ENCODE results near the gene VPS50.

VPS50 gene, protein sequence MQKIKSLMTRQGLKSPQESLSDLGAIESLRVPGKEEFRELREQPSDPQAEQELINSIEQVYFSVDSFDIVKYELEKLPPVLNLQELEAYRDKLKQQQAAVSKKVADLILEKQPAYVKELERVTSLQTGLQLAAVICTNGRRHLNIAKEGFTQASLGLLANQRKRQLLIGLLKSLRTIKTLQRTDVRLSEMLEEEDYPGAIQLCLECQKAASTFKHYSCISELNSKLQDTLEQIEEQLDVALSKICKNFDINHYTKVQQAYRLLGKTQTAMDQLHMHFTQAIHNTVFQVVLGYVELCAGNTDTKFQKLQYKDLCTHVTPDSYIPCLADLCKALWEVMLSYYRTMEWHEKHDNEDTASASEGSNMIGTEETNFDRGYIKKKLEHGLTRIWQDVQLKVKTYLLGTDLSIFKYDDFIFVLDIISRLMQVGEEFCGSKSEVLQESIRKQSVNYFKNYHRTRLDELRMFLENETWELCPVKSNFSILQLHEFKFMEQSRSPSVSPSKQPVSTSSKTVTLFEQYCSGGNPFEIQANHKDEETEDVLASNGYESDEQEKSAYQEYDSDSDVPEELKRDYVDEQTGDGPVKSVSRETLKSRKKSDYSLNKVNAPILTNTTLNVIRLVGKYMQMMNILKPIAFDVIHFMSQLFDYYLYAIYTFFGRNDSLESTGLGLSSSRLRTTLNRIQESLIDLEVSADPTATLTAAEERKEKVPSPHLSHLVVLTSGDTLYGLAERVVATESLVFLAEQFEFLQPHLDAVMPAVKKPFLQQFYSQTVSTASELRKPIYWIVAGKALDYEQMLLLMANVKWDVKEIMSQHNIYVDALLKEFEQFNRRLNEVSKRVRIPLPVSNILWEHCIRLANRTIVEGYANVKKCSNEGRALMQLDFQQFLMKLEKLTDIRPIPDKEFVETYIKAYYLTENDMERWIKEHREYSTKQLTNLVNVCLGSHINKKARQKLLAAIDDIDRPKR

DNA sequence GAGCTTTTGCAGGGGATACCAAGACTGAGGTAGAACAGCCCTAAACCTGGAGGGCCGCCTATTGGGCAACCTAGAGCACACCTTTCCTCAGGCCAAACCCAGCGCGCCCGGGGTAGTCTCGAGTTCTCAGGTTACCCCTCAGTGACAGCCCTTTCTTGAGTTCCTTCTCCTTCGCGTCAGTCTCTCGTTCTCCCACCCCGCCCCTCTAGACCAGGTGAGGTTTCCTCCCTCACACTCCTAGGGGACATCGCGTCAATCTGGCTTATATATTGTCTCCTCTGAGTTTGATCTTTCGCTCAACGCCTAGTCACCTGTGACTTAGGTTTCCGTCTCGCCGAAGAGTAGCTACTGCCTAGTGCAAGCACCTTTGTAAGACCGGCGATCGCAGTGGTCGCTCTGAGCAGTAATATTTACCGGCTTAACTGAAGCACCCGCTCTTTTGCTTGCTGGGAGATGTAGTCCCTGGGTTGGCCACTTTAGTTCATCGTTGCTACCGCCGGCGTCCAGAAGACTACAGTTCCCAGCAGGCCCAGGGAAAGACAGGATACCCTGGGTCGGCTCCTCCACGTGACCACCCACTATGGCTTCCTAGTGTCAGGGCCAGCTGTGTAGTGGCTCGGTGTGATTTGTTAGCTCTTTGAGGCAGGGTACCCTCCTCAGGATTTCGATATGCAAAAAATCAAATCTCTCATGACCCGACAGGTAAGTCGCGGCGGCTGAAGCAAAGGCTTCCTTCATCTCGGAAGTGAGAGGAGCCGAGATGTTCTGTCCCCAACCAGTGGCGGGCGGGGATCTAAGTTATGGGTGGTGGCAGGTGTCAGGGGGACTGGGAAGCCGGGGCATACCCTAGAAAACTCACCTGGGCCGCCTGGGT is at the start of gene VPS50:
TSS of gene VPS50 (plus strand) at position 568 of the 874 bp plus-strand sequence. CDS start at position 670, 102 bp downstream.
- peak; percentile 95 for FAIRE-seq

DNA sequence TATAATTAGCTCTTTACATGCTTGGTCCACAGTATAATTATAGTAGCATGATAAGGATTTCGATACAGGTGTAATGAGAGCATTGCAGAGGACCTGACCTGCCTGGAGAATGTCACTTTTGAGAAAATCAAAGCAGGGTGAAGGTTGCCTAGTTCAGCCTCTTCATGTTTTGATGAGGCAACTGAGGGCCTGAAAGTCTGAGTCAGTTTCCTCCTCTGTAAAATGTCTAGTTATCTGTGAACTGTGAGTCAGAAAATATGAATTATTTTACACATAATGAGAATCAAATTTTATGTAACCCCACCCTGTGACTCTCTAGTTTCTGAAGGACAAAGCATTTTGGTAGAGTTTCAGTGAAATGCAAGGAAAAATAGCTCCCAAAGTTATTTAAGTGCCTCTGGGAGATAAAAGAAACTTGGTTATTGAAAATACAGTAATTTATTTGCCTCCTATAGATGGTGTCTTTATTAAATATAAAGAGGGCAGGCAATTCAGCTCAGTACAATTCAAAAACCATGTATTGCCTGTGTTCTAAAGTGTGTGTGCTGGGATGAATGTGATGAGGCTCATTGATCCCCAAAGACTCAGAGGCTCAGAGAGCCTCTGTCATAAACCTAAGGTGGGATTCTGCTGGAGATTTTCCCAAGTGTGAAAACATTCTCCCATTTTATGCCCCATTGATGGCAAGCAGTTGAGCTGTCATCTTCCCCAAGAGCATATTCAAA is 46.7 kb upstream of the VPS50 start:
- FAIRE-seq = no peak

DNA sequence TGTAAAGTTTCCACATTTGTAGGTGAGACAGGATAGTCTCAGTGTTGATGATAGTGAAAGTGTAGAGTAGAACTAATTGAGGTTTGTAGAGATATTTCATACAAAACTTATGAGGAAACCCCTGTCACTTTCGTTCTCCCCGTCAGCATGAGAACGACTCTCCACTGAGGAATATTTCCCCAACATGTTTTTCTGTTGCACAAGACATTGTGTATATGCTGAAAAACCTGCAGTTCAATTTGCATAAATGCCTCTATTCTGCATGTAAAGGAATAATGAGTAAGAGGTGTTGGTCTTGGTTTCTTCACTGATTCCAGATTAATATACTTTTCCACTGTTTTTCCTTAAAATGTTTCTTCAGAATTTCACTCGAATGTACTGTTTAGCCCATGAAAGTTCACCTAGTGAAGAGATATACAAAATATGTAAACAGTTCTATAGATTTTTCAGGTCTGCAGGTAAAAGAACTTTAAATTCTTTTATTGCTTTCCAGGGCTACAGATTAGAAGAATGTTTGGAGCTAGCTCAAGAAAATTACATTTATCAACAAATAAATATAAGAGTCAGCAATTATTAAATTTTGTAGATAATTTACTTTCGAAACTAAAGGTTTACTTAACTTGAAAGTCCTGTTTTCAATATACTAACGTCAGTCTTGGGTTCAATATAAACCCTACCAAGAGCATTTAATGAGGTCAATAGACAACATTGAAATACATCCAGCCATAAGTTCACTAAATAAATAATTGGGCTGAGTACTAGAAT is 43.1 kb upstream of the VPS50 start:
- FAIRE-seq = no peak

DNA sequence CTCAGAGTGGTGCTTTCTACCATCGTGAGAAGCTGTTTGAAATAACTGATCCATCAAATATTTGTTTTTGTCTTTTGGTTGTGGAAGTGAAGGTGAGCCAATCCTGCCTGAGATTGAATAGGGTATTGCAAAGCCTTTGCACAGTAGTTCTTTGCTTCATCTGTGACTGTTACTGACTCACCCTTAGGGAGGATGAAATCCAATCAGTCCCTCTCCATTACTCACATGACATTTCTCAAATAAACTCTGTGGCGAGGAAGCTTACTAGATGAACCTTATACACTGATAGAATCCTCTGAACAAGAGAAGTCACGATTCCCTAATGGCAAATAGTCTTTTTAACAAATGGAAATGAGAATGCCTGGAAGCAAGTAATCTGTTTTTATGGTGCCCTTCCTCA is 37.8 kb upstream of the VPS50 start:
- no peak for FAIRE-seq

DNA sequence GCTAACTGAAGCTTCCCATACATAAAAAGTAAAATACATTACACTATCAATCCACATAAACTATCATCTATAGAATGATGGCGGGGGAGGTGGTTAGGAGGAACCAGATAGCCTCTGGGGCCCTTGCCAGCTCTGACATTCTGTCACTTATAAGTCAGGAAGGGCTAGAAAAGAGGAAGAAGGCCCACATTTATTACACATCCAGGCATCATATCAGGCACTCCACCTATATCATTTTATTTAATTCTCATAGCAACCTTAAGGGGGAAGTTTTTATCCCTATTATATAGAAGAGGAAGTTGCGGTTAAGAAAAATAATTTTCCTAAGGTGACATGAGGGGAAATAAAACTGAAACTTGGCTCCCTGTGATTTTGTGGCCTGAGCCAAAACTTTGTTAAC is 35.8 kb upstream of the VPS50 start:
- no peak for FAIRE-seq

DNA sequence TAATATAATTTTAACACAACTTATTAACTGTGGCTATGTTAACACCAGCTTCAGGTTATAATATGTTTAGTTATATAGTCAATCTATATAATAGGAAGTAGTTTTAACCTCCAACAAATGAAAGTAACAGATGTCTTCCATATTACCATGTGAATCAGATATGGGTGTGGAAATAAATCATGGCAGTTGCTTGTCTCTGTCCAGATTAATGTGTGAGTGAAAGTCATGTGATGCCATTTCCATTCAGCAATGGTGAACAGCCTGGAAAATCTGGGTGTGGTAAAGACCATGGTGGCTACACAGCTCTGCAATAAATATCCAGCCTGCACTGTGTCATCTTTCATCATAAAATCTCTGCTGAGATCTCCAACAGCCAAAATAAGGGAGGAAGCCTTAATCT is 33.7 kb upstream of the VPS50 start:
- no peak for FAIRE-seq

DNA sequence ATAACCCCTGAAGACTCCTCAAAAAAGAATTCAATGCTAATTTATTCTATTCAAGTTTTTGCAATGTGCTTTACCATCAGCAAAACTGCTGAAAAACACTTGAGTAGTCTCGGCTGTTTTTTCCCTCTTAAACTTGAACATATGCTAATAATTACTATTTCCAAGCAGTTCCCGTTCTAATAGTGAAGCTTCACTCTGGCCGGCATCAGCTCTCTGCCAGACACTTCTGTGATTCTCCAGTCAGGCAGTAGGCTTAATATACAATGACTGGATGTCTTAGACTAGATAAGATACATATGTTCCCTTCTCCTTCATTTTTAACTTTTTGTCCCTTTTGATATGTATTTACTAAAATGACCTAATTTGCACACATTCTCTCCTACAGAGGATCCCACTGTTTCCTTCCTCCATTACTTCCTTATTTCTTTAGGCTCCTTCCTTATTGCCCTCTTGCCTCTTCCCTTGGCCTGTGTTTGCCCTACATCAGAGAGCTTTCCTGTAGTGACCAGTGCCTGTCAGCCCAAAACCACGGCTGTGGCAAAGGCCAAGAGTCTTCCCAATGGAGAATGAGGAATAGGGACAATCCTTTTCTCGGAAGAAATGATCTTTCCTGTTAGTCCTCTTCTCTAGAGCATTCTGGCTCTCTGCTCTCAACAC is 29.4 kb upstream of the VPS50 start:
- no peak for FAIRE-seq

DNA sequence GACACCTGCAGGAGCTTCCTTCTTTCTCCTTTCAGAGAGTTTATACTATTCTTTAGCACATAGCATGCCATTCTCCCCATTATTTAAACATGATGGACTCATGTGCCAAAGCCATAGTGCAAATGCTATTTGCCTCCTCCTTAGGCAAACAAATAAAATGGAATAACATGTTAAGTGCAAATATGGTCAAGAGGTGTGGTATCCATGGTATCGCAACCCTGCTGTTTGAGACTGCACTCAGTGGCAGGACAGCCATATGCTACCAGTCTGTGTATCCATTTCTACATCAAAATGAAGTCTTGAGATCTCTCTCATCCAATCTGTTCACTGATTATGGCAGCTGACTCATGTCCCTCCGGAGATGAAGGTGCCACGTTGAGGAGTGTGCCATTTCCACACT is 28.7 kb upstream of the VPS50 start:
- FAIRE-seq = no peak

DNA sequence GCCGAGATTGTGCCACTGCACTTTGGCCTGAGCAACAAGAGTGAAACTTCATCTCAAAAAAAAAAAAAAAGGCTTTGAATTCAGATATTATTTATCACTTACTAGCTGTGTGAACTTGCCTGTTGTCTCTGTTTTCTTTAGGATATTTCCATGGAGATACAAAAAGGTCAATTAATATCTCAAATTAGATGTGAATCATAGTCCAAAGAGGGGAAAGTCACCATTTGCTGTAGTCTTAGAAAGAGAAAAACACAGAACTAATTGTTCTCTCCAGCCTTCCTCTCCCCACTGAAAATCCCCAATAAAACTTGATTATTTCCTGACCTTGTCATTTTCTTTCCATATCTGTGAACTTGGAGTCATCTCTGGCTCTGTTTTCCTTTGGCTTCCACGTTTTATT is 27.1 kb upstream of the VPS50 start:
- FAIRE-seq = no peak

DNA sequence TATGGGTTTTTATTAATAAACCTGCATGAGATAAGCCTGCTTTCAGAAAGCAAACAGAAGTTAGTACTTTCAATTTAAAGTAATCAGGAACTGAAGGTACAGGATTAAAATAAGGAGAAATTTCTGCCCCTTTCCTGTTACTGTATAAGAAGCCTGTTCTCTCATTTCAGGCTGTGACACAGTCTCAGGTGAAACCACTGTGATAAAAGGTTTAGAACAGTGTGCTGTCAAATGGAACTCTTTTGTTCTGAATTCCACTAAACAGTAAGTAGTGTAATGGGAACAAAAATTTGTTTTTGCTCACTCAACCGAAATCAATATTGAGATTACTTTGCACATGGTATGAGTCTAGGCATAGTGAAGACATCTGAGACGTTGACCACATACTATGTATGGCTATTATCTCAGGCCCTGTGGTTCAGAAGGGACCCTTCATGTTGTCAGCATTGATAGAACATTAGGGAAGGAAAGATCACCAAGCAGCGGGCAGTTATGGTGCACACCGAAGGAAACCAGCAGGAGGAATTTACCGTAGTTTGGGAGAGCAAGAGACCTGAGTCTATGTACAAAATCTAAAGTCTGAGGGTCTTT is 20.8 kb upstream of the VPS50 start:
- FAIRE-seq = no peak

DNA sequence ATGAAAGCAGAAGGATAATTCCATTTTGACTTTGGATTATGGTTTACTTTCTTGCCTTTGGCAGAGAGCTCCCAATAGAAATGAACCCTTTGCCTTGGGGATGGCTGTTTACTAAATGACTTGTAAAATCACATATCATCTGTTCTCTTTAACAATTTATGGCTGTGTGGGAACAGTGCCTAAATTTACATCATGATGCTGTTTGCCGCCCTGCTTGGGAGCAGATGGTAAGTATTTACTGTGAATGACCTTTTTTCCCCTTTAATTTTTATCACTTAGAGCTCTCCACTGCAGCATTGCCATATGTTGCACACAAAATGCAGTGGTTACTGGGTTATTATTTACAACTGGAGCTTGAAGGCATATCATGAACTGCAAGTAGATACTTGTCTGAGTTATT is 19.3 kb upstream of the VPS50 start:
- no peak for FAIRE-seq

DNA sequence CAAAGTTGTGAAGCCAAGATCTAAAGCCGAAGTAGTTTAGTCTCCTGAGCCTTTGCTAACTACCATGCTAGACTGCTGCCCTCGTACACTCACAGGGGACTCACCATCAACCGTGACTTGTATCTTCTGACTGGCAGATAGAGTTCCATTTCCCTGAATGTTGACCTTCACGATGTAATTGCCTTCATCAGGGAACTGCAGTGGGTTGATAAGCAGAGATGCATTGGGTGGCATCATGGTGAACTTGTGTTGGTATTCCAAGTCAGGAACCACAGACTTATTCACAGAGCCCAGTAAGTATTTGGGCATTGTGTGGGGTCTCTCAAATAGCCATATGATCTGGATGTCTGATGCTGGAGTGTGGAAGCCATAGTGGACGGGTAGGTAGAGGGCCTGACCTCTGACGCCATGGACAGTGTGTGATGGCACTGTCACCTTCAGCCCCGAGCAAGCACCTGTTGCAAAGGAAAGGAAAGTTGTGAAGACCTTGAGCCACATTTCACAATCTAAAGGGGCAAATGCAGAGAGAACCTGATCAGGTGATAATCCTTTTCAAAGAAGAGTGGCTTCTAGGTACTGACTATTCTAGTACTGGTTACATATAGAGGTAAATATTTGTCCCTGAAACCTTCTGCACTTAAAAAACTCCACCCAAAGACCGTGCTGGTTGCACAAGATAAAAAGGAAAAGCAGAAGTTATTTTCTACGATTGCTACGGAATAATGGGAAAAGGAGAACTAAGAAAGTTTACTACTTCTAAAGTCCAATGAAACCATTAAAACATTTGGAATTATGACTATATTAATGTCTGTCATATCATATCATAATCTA is 13.0 kb upstream of the VPS50 start:
- no peak for FAIRE-seq

DNA sequence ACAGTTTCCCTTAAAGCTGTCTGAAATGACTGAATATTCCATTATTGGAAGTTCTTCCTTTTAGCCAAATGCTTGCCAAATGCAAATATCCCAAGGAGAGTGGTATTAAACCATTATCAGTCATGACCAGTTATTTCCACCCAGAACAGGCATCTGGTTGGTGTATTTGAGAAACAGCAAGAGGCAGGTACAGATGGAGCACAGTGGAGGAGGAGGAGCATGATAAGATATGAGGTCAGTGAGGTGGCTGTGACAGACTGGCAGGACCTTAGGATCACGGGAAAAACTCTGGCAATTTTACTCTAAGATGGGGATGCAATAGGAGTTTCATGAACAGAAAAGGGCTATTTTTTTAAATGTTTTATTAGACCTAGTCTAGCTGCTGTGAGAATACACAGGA is 12.3 kb upstream of the VPS50 start:
- FAIRE-seq = no peak

DNA sequence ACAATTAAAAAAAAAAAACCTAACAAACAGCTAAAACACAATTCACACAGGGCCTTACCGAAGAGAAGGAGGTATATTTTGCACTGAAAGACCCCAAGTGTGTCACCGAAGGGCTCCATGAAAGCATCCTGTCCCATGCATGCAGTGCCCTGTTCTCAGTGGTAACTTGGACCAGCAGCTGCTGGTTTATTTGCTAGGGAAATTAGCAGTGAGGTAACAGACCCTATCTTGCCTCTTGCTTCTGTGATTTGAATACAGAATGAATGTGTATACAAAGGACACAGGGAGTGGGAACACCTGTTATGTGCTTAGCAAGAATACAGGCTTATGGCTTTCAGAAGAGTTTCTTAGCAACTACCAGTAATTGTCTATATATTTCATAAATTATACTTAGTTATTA is 5.9 kb upstream of the VPS50 start, which contains the start of gene HEPACAM2:
TSS of gene HEPACAM2 (minus strand) at position 160 of the 400 bp plus-strand sequence.
- no peak for FAIRE-seq

DNA sequence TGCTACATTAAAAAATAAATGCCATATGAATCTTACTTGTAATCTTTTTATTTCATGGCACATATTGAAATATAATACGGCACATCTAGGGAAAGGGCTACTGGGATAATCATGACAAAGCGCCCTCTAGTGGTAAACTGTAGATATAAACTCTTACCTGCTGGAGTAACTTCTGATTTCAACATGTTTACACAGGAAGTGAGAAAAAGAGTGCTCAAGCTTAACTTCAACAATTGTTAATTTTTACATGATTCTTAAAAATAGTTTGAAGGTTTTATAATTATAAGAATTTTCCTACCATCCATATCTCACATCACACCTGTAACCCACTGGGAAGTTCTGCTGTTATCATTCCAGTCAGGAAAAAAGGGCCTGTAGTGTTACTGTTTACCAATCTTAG is 3.9 kb upstream of the VPS50 start:
- peak; percentile 91 for FAIRE-seq

DNA sequence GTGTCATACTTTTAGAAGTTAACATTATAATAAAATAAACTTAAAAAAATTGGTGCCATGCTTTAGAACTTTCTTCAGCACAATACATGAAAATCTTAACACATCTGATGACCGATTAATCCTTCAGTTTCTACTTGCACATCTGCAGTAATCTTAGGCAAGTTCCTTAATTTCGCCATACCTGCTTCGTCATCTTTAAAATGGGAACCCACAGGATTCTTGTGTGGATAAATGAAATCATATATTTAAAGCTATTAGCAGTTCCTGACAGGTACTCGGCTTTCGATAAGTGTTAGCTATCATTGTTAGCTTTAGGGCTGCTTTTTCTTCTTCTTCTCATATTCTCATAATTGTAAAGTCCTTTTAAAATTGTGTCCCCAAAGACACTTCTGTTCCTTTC is 907 bp upstream of the VPS50 start:
- FAIRE-seq = no peak

DNA sequence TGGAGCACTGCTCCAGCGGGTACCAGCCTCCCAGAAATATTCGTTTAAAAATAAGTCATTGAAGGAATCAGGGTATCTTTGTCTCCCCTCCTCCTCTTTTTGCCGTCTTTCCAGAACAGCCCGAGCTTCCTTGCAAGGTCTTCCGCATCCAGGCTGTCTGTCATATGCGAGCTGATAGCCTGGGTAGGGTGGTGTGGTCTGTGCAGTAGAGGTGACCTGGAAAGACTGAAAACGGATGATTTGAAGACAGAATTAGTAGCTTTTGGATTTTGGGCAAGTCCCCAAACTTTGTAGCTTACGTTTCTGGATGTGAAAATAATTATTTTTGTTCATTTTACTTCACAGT is 480 bp downstream of the VPS50 start:
- FAIRE-seq = no peak

DNA sequence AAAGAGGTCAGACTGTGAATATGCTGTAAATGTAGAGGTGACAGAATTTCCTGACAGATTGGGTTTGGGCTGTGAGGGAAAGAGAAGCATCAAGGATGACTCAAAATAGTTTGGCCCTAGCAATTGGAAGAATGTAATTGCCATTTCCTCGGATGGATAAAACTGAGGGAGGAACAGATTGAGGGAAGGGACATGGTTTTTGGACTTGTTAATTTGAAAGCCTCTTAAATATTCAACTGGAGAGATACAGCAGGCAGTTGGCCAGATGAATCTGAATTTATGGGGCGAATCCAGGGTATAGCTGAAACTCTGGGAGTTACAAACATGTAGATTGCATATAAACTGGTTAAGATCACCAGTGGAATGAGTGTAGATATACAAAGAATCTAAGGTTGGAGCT is 3.4 kb downstream of the VPS50 start:
- FAIRE-seq = no peak

DNA sequence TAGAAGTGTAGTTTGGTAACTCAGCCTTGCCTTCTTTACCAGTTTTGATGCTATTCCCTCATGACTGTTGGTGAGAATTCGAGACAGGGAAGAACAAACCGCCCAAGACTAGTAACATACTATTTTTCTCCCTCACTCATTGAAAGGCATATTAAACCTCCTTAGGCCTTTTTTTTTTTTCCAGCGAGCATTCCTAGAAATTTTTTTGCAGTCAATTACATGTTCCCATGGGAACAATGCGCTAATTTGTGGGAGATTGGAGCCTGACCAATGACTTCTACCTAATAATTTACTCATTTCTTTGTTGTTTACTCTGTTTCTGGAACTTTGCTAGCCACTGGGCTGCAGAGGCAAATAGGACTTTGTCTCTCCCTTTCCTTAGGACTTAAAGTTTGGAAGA is 6.0 kb downstream of the VPS50 start:
- no peak for FAIRE-seq

DNA sequence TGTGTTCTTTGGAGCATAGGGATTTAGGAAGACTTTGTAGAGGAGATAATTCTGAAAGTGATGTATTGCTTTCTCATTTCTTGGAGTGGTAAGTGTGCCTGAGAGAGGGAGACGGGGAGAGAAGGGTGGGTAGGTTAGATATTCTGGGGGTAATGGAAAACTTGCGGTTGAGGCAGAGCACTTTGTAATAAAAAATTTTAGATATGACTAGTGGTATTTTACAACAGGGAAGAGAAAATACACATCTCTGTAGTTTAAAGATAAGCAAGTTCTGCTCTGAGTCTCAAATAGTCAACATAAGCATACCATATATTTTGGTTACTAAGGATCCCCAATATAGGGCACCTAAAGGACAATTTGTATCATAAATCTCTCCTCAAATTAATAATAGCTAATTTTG is 6.6 kb downstream of the VPS50 start:
- no peak for FAIRE-seq
